ENCODE results near the gene TGFA. TPM values are rescaled to one million over a fixed set of nuclear protein-coding genes. Genes with fewer than 3 reads are reported as not detected.

The TGFA gene
- total and polyA plus RNA-seq, 10 of the 15 experiments (the other 5 are each of a cell fraction or from before 2014, with no cell fraction given): 0.03 to 0.23 TPM; not detected in 8

DNA sequence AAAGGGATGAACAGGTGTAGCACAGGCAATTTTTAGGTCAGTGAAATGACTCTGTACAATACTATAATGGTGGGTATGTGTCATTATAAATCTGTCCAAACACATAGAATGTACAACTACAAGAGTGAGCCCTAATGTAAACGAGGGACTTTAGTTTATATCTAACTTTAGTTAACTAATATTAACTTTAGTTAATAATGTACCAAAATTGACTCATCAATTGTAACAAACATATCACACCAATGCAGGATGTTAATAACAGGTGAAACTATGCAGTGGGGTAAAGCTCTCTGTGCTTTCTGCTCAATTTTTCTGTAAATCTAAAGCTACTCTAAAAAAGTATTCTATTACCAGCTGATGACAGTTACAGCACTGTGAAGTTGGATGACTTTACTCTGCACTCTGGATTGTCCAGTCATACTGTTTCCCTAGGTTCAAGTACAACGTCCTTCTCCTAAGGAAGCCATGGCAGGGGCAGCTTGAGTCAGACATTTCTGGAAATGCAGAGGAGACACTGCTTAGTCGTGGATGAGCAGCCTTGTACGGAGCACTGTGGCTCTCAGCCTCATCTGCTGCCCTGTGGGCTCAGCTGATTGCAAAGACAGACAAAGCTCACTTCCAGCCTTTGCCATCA, 26.1 kb downstream of the TGFA start (continued):
- no peak for TF ChIP-seq EP300 (IDR thresholded peaks at IDR 0.05; ENCODE audit: borderline replicate concordance in 1 of 2, control insufficient read depth in 1 of 2, low read depth in 2 of 2, low read length in 2 of 2)
- no peak for TF ChIP-seq TBL1XR1 (IDR thresholded peaks at IDR 0.05; ENCODE audit: low read depth, low read length)
- no peak for TF ChIP-seq POU2F2 (IDR thresholded peaks at IDR 0.05; ENCODE audit: borderline replicate concordance, low read depth, low read length)
- TF ChIP-seq MTA2 (IDR thresholded peaks at IDR 0.05; ENCODE audit: low read depth): no peak
- TF ChIP-seq EGR1 (IDR thresholded peaks at IDR 0.05; ENCODE audit: borderline replicate concordance in 1 of 2, low read depth in 2 of 2, low read length in 2 of 2): no peak
- TF ChIP-seq PAX5 (IDR thresholded peaks at IDR 0.05; ENCODE audit: borderline replicate concordance, low read depth, low read length): no peak
- TF ChIP-seq, protein P1, sequence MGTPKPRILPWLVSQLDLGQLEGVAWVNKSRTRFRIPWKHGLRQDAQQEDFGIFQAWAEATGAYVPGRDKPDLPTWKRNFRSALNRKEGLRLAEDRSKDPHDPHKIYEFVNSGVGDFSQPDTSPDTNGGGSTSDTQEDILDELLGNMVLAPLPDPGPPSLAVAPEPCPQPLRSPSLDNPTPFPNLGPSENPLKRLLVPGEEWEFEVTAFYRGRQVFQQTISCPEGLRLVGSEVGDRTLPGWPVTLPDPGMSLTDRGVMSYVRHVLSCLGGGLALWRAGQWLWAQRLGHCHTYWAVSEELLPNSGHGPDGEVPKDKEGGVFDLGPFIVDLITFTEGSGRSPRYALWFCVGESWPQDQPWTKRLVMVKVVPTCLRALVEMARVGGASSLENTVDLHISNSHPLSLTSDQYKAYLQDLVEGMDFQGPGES (IDR thresholded peaks at IDR 0.05): no peak
- TF ChIP-seq, protein P2, sequence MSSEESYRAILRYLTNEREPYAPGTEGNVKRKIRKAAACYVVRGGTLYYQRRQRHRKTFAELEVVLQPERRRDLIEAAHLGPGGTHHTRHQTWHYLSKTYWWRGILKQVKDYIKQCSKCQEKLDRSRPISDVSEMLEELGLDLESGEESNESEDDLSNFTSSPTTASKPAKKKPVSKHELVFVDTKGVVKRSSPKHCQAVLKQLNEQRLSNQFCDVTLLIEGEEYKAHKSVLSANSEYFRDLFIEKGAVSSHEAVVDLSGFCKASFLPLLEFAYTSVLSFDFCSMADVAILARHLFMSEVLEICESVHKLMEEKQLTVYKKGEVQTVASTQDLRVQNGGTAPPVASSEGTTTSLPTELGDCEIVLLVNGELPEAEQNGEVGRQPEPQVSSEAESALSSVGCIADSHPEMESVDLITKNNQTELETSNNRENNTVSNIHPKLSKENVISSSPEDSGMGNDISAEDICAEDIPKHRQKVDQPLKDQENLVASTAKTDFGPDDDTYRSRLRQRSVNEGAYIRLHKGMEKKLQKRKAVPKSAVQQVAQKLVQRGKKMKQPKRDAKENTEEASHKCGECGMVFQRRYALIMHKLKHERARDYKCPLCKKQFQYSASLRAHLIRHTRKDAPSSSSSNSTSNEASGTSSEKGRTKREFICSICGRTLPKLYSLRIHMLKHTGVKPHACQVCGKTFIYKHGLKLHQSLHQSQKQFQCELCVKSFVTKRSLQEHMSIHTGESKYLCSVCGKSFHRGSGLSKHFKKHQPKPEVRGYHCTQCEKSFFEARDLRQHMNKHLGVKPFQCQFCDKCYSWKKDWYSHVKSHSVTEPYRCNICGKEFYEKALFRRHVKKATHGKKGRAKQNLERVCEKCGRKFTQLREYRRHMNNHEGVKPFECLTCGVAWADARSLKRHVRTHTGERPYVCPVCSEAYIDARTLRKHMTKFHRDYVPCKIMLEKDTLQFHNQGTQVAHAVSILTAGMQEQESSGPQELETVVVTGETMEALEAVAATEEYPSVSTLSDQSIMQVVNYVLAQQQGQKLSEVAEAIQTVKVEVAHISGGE (CRISPR knock-in tag; IDR thresholded peaks at IDR 0.05): no peak
- no peak for TF ChIP-seq ZNF384 (IDR thresholded peaks at IDR 0.05; ENCODE audit: borderline replicate concordance, low read depth, low read length)
- no peak for TF ChIP-seq MEF2B (IDR thresholded peaks at IDR 0.05; ENCODE audit: partially characterized antibody, poor library complexity, severe bottlenecking)
